HEK293 (cell line): Measurements from ENCODE around the gene NOTCH3.

Experiments used
- CTCF ChIA-PET: fragments of 350-600 bp; formaldehyde crosslinking; extraction: SDS; loops from one replicate; lab custom pipeline; 2021; ENCODE audit warnings: antibody characterized with exemption; lab: Yijun Ruan, JAX
- POLR2A ChIA-PET: fragments of 300-600 bp; formaldehyde crosslinking; extraction: SDS; loops from one replicate; lab custom pipeline; 2020; ENCODE audit warnings: antibody characterized with exemption, inconsistent platforms; lab: Yijun Ruan, JAX
- H3K27ac ChIP-seq: fragments of 200-500 bp; sonication (Bioruptor generic); 2 replicates; pipeline ENCODE4 v1.5.1; 2014; ENCODE audit warnings: low read depth, low read length, control low read depth, inconsistent platforms; ENCODE audit errors: extremely low read depth
- H3K36me3 ChIP-seq, 2 experiments: fragments of 200-500 bp in 1 of 2; sonication (Bioruptor generic) in 1 of 2; 1 replicate in 1 of 2; 2 replicates in 1 of 2; pipeline ENCODE4 v1.5.1; 2014 to 2017; ENCODE audit warnings: inconsistent platforms in 2 of 2, low read length in 2 of 2; ENCODE audit not compliant: control insufficient read depth in 2 of 2, insufficient read depth in 1 of 2
- H3K4me1 ChIP-seq: fragments of 200-500 bp; sonication (Bioruptor generic); 2 replicates; pipeline ENCODE4 v1.5.1; 2014; ENCODE audit warnings: mild to moderate bottlenecking, low read length, inconsistent platforms; ENCODE audit not compliant: control insufficient read depth, insufficient read depth
- H3K4me3 ChIP-seq: 2 replicates; pipeline ENCODE4 v1.5.1; 2011; ENCODE audit warnings: low read depth, mild to moderate bottlenecking, control low read depth, low read length, moderate library complexity
- H3K9me3 ChIP-seq: fragments of 200-500 bp; sonication (Bioruptor generic); 2 replicates; pipeline ENCODE4 v1.5.1; 2014; ENCODE audit warnings: low read depth, low read length, inconsistent platforms; ENCODE audit not compliant: control insufficient read depth, insufficient read depth
- EGR2 ChIP-seq: fragments of 450-650 bp; formaldehyde crosslinking; IDR thresholded peaks from 2 replicates; pipeline ENCODE4 v1.5.1; 2016; ENCODE audit warnings: low read depth, missing biosample characterization, missing genetic modification characterization
- GLI2 ChIP-seq: fragments of 450-650 bp; formaldehyde crosslinking; IDR thresholded peaks from 2 replicates; pipeline ENCODE4; 2017; ENCODE audit warnings: missing biosample characterization, missing genetic modification characterization, low read depth, borderline replicate concordance
- GLIS2 ChIP-seq: fragments of 450-650 bp; formaldehyde crosslinking; IDR thresholded peaks from 2 replicates; pipeline ENCODE4 v1.5.1; 2016; ENCODE audit warnings: missing biosample characterization, missing genetic modification characterization
- OSR2 ChIP-seq: fragments of 450-650 bp; formaldehyde crosslinking; IDR thresholded peaks from 2 replicates; pipeline ENCODE4 v1.5.1; 2016; ENCODE audit warnings: missing biosample characterization, missing genetic modification characterization
- ZFP3 ChIP-seq: fragments of 450-650 bp; formaldehyde crosslinking; IDR thresholded peaks from 2 replicates; pipeline ENCODE4 v1.5.1; 2016; ENCODE audit warnings: low read depth, missing biosample characterization, missing genetic modification characterization
- ZFP69B ChIP-seq: fragments of 450-650 bp; formaldehyde crosslinking; IDR thresholded peaks from 2 replicates; pipeline ENCODE4 v1.5.1; 2016; ENCODE audit warnings: missing biosample characterization, missing genetic modification characterization
- ZNF140 ChIP-seq: fragments of 450-650 bp; formaldehyde crosslinking; IDR thresholded peaks from 2 replicates; pipeline ENCODE4 v1.5.1; 2016; ENCODE audit warnings: missing biosample characterization, missing genetic modification characterization
- ZNF155 ChIP-seq: fragments of 450-650 bp; formaldehyde crosslinking; IDR thresholded peaks from 2 replicates; pipeline ENCODE4 v1.5.1; 2016; ENCODE audit warnings: missing biosample characterization, missing genetic modification characterization
- ZNF223 ChIP-seq: fragments of 450-650 bp; formaldehyde crosslinking; IDR thresholded peaks from 2 replicates; pipeline ENCODE4 v1.5.1; 2016; ENCODE audit warnings: missing biosample characterization, missing genetic modification characterization
- ZNF514 ChIP-seq: fragments of 450-650 bp; formaldehyde crosslinking; IDR thresholded peaks from 2 replicates; pipeline ENCODE4 v1.5.1; 2016; ENCODE audit warnings: missing biosample characterization, missing genetic modification characterization
- ZNF600 ChIP-seq: fragments of 450-650 bp; formaldehyde crosslinking; IDR thresholded peaks from 2 replicates; pipeline ENCODE4 v1.5.1; 2016; ENCODE audit warnings: missing biosample characterization, missing genetic modification characterization
- ZNF624 ChIP-seq: fragments of 450-650 bp; formaldehyde crosslinking; IDR thresholded peaks from 2 replicates; pipeline ENCODE4 v1.5.1; 2017; ENCODE audit warnings: missing biosample characterization, missing genetic modification characterization
- ZNF677 ChIP-seq: fragments of 450-650 bp; IDR thresholded peaks from 2 replicates; pipeline ENCODE4 v1.5.0; 2018; ENCODE audit warnings: missing biosample characterization, mild to moderate bottlenecking, missing genetic modification characterization, moderate library complexity
- ZNF76 ChIP-seq: fragments of 450-650 bp; formaldehyde crosslinking; IDR thresholded peaks from 2 replicates; pipeline ENCODE4; 2016; ENCODE audit warnings: low read depth, missing biosample characterization, missing genetic modification characterization, borderline replicate concordance
- ZSCAN16 ChIP-seq: fragments of 450-650 bp; formaldehyde crosslinking; IDR thresholded peaks from 2 replicates; pipeline ENCODE4 v1.5.1; 2016; ENCODE audit warnings: missing biosample characterization, missing genetic modification characterization
- ZXDB ChIP-seq: fragments of 450-650 bp; formaldehyde crosslinking; IDR thresholded peaks from 2 replicates; pipeline ENCODE4 v1.5.1; 2016; ENCODE audit warnings: missing biosample characterization, missing genetic modification characterization
- TF ChIP-seq, protein P1 (sequence below): fragments of 450-650 bp; formaldehyde crosslinking; IDR thresholded peaks from 2 replicates; pipeline ENCODE4 v1.5.1; 2016; ENCODE audit warnings: missing biosample characterization, missing genetic modification characterization
- TF ChIP-seq, protein P2 (sequence below): fragments of 450-650 bp; IDR thresholded peaks from 2 replicates; pipeline ENCODE4 v1.5.1; 2018; ENCODE audit warnings: missing biosample characterization, missing genetic modification characterization
- TF ChIP-seq, protein P3 (sequence below): fragments of 450-650 bp; formaldehyde crosslinking; IDR thresholded peaks from 2 replicates; pipeline ENCODE4 v1.5.1; 2017; ENCODE audit warnings: missing biosample characterization, missing genetic modification characterization
- TF ChIP-seq, protein P4 (sequence below): fragments of 450-650 bp; formaldehyde crosslinking; IDR thresholded peaks from 2 replicates; pipeline ENCODE4 v1.5.1; 2016; ENCODE audit warnings: missing biosample characterization, missing genetic modification characterization

NOTCH3 gene

DNA sequence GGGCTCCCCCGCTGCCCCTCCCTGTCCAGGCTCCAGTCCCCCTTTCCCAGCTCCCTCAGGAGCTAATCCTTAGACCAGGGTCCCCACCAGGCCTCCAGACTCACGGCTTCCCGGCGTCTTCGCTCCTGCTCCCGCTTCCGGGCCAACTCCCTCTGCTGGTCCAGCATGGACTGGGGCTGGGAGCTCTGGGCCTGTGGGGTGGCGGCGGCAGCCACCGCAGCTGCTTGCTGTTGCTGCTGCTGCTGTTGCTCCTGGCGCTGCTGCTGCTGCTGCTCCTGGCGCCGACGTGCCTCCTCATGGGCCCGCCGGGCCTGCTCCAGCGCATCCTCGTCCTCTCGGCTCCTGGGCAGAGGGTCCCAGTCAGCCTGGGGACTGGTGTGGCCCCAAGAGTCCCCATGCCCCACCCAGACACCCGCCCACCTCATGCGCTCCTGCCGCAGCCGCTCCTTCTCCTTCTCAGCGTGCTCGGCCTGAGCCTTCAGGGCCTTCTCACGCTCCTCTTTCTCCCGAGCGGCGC is 37.9 kb upstream of the NOTCH3 start:
- POLR2A ChIA-PET, result no interaction called here
- Histone ChIP-seq H3K4me3 (no peak overlapping the region), H3K9me3 (no peaks in the 10 kb centered on the region), H3K4me1 (no peaks in the 10 kb centered on the region), H3K27ac (no peak overlapping the region), H3K36me3 (peaks cover 14 to 72% of the 10 kb centered on the region in 2 experiments; a peak in 2 of 3 replicates)
- CTCF ChIA-PET, result interaction anchor here (0.7 kb wide), 1 partner anchor 13 kb away, joined by 3 read pairs; no protein-coding TSS in a partner anchor
- TF ChIP-seq GLI2 (tag by site-specific recombination) (no peak), OSR2 (tag by site-specific recombination) (peak; percentile 60), ZSCAN16 (tag by site-specific recombination) (no peak)

DNA sequence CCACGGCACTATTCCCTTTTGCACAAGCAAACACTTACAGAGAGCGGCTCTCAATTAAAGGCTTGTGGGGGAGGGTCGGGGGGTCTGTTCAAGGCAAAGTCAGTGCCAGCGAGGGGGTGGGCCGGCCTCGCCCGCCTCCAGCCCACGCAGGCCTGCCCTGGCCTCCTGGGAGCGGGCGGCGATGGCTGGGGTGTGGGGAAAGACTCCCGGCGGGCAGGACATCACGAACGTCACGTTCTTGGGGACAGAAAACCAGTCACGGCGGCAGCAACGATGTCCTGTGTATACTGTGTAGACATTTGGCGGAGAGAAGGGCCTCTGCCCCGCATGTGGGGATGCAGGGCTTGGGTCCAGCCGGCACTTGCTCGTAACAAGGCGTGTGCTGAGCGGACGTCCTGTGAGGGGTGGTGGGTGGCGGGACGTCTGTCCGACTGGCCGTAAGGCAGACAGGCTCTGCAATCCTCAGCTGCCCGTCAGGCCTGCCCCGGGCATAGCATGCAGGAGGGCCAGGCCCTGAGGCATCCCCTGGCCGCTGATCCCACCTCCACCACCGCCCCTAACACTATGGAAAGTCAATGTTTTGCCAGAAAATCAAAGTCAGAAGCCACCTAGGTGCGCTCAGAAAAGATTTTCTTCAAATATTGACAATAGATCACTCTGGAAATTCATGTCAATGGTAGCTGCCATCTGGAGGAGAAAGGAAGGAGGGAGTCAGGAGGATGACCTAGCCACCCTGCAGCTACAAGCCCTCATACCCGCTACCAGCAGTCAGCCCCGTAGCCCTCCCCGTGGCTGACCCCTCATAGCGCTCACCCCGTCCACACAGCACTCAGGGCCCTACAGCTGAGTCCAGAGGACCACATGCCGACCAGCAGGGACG is 37.2 kb upstream of the NOTCH3 start:
- Histone ChIP-seq H3K36me3 (peaks cover 14 to 67% of the 10 kb centered on the region in 2 experiments; a peak in 2 of 3 replicates), H3K4me1 (no peaks in the 10 kb centered on the region), H3K4me3 (no peak overlapping the region), H3K9me3 (no peaks in the 10 kb centered on the region), H3K27ac (no peak overlapping the region)
- ChIA-PET POLR2A (interaction anchor here (0.7 kb wide), 1 partner anchor 22 kb away, joined by 13 read pairs; no protein-coding TSS in a partner anchor), CTCF (no interaction called here)
- TF ChIP-seq GLI2 (tag by site-specific recombination), result no peak
- TF ChIP-seq GLIS2 (tag by site-specific recombination), result no peak
- no peak for TF ChIP-seq ZFP3 (tag by site-specific recombination)
- no peak for TF ChIP-seq ZNF624 (tag by site-specific recombination)
- TF ChIP-seq EGR2 (tag by site-specific recombination), result peak; percentile 34; the same call in 1 of the 2 replicates
- TF ChIP-seq, protein P1, sequence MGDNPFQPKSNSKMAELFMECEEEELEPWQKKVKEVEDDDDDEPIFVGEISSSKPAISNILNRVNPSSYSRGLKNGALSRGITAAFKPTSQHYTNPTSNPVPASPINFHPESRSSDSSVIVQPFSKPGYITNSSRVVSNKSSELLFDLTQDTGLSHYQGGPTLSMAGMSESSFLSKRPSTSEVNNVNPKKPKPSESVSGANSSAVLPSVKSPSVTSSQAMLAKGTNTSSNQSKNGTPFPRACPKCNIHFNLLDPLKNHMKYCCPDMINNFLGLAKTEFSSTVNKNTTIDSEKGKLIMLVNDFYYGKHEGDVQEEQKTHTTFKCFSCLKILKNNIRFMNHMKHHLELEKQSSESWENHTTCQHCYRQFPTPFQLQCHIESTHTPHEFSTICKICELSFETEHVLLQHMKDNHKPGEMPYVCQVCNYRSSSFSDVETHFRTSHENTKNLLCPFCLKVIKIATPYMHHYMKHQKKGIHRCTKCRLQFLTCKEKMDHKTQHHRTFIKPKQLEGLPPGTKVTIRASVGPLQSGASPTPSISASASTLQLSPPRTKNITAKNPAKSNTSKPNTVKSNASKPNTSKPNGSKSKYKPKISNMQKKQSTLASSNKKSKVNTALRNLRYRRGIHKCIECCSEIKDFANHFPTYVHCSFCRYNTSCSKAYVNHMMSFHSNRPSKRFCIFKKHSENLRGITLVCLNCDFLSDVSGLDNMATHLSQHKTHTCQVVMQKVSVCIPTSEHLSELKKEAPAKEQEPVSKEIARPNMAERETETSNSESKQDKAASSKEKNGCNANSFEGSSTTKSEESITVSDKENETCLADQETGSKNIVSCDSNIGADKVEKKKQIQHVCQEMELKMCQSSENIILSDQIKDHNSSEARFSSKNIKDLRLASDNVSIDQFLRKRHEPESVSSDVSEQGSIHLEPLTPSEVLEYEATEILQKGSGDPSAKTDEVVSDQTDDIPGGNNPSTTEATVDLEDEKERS (tag by site-specific recombination), result no peak
- 0 out of 2 replicates have a peak, but pooled peaks have one; percentile 14 for TF ChIP-seq ZNF600 (tag by site-specific recombination)

DNA sequence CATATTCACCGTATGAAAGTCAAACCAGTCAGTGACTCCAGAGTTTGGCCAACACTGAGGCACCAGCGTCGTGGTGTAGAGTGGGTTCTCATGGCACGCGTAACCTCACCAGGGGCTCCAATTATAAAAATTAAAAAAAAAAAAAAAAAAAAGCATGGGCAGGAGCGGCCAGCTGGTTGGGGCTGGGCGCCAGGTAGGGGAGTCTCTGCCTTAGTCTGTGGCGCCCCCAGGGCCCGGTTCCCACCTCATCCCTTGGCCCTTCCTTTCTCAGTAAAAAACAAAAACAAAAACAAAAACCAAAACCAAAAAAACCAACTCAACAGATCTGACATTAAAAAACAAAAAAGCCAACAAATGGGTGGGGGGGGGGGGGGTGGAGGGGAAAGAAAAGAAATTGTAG is 36.1 kb upstream of the NOTCH3 start:
- Histone ChIP-seq H3K4me1 (no peaks in the 10 kb centered on the region), H3K4me3 (no peak overlapping the region), H3K27ac (no peak overlapping the region), H3K9me3 (no peaks in the 10 kb centered on the region), H3K36me3 (peaks cover 14 to 58% of the 10 kb centered on the region in 2 experiments; a peak in 2 of 3 replicates)
- POLR2A ChIA-PET, result interaction anchor here (0.6 to 0.7 kb wide), 2 partner anchors 23 to 103 kb away, joined by 4 to 13 read pairs; no protein-coding TSS in a partner anchor
- CTCF ChIA-PET, result interaction anchor here (0.6 kb wide), 1 partner anchor 16 kb away, joined by 4 read pairs; no protein-coding TSS in a partner anchor
- no peak for TF ChIP-seq ZNF155
- no peak for TF ChIP-seq ZNF223
- TF ChIP-seq, protein P2, sequence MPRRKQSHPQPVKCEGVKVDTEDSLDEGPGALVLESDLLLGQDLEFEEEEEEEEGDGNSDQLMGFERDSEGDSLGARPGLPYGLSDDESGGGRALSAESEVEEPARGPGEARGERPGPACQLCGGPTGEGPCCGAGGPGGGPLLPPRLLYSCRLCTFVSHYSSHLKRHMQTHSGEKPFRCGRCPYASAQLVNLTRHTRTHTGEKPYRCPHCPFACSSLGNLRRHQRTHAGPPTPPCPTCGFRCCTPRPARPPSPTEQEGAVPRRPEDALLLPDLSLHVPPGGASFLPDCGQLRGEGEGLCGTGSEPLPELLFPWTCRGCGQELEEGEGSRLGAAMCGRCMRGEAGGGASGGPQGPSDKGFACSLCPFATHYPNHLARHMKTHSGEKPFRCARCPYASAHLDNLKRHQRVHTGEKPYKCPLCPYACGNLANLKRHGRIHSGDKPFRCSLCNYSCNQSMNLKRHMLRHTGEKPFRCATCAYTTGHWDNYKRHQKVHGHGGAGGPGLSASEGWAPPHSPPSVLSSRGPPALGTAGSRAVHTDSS, result no peak
- TF ChIP-seq, protein P3, sequence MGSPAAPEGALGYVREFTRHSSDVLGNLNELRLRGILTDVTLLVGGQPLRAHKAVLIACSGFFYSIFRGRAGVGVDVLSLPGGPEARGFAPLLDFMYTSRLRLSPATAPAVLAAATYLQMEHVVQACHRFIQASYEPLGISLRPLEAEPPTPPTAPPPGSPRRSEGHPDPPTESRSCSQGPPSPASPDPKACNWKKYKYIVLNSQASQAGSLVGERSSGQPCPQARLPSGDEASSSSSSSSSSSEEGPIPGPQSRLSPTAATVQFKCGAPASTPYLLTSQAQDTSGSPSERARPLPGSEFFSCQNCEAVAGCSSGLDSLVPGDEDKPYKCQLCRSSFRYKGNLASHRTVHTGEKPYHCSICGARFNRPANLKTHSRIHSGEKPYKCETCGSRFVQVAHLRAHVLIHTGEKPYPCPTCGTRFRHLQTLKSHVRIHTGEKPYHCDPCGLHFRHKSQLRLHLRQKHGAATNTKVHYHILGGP (tag by site-specific recombination), result no peak
- TF ChIP-seq ZFP69B, result no peak
- TF ChIP-seq ZNF140, result no peak
- TF ChIP-seq ZFP3 (tag by site-specific recombination), result no peak
- TF ChIP-seq ZNF76 (tag by site-specific recombination), result no peak
- TF ChIP-seq, protein P4, sequence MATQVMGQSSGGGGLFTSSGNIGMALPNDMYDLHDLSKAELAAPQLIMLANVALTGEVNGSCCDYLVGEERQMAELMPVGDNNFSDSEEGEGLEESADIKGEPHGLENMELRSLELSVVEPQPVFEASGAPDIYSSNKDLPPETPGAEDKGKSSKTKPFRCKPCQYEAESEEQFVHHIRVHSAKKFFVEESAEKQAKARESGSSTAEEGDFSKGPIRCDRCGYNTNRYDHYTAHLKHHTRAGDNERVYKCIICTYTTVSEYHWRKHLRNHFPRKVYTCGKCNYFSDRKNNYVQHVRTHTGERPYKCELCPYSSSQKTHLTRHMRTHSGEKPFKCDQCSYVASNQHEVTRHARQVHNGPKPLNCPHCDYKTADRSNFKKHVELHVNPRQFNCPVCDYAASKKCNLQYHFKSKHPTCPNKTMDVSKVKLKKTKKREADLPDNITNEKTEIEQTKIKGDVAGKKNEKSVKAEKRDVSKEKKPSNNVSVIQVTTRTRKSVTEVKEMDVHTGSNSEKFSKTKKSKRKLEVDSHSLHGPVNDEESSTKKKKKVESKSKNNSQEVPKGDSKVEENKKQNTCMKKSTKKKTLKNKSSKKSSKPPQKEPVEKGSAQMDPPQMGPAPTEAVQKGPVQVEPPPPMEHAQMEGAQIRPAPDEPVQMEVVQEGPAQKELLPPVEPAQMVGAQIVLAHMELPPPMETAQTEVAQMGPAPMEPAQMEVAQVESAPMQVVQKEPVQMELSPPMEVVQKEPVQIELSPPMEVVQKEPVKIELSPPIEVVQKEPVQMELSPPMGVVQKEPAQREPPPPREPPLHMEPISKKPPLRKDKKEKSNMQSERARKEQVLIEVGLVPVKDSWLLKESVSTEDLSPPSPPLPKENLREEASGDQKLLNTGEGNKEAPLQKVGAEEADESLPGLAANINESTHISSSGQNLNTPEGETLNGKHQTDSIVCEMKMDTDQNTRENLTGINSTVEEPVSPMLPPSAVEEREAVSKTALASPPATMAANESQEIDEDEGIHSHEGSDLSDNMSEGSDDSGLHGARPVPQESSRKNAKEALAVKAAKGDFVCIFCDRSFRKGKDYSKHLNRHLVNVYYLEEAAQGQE, result no peak
- no peak for TF ChIP-seq ZNF677
- TF ChIP-seq ZNF514 (tag by site-specific recombination), result no peak
- no peak for TF ChIP-seq ZXDB
